ENCODE results near the gene CCDC178.

CCDC178 gene

GRCh38 chr18:33372442-33372841, 68.1 kb downstream of the CCDC178 start:
- TF ChIP-seq EZH2phosphoT487 (IDR thresholded peaks at IDR 0.05; ENCODE audit: borderline replicate concordance, low read length) (no peak), CTCF (IDR thresholded peaks at IDR 0.05; ENCODE audit: low read depth, low read length, poor library complexity, severe bottlenecking) (no peak)
- Histone ChIP-seq H3K9me2 (replicated peaks; ENCODE audit: control insufficient read depth, low read length) (no peaks in the 10 kb centered on the region), H3K27me3 (ENCODE audit: control insufficient read depth, low read length) (no peaks in the 10 kb centered on the region), H3K4me2 (ENCODE audit: low read length) (no peak overlapping the region), H3F3A (ENCODE audit: control insufficient read depth, insufficient read depth) (no peaks in the 10 kb centered on the region), H3K27ac (ENCODE audit: low read depth, low read length) (no peak overlapping the region), H4K20me1 (ENCODE audit: control insufficient read depth, insufficient read depth, low read depth, low read length) (no peaks in the 10 kb centered on the region), H3K79me2 (ENCODE audit: control insufficient read depth, low read length) (no peaks in the 10 kb centered on the region), H3K4me1 (ENCODE audit: control insufficient read depth, low read length) (no peaks in the 10 kb centered on the region), H3K9me3 (ENCODE audit: control insufficient read depth, insufficient read depth, low read length) (no peaks in the 10 kb centered on the region), H3K36me3 (ENCODE audit: control insufficient read depth, low read length) (no peaks in the 10 kb centered on the region), H3K4me3 (ENCODE audit: low read length) (no peak overlapping the region)

- Histone ChIP-seq H3K36me3 (ENCODE audit: control insufficient read depth, low read length) (no peaks in the 10 kb centered on the region), H3K4me2 (ENCODE audit: low read length) (no peak overlapping the region), H3K9me3 (ENCODE audit: control insufficient read depth, insufficient read depth, low read length) (no peaks in the 10 kb centered on the region), H3K9me2 (replicated peaks; ENCODE audit: control insufficient read depth, low read length) (no peaks in the 10 kb centered on the region), H3F3A (ENCODE audit: control insufficient read depth, insufficient read depth) (no peaks in the 10 kb centered on the region), H3K4me3 (ENCODE audit: low read length) (no peak overlapping the region), H3K79me2 (ENCODE audit: control insufficient read depth, low read length) (no peaks in the 10 kb centered on the region), H3K27ac (ENCODE audit: low read depth, low read length) (no peak overlapping the region), H3K4me1 (ENCODE audit: control insufficient read depth, low read length) (no peaks in the 10 kb centered on the region), H4K20me1 (ENCODE audit: control insufficient read depth, insufficient read depth, low read depth, low read length) (no peaks in the 10 kb centered on the region), H3K27me3 (ENCODE audit: control insufficient read depth, low read length) (no peaks in the 10 kb centered on the region)
- TF ChIP-seq CTCF (IDR thresholded peaks at IDR 0.05; ENCODE audit: low read depth, low read length, poor library complexity, severe bottlenecking) (no peak), EZH2phosphoT487 (IDR thresholded peaks at IDR 0.05; ENCODE audit: borderline replicate concordance, low read length) (no peak)
Measured at GRCh38 chr18:33369711-33370449, 70.6 kb downstream of the CCDC178 start.

- Histone ChIP-seq H3K9me3 (ENCODE audit: control insufficient read depth, insufficient read depth, low read length) (no peaks in the 10 kb centered on the region), H3K4me3 (ENCODE audit: low read length) (no peak overlapping the region), H3K9me2 (replicated peaks; ENCODE audit: control insufficient read depth, low read length) (no peaks in the 10 kb centered on the region), H3F3A (ENCODE audit: control insufficient read depth, insufficient read depth) (no peaks in the 10 kb centered on the region), H3K79me2 (ENCODE audit: control insufficient read depth, low read length) (no peaks in the 10 kb centered on the region), H3K27ac (ENCODE audit: low read depth, low read length) (no peak overlapping the region), H3K27me3 (ENCODE audit: control insufficient read depth, low read length) (no peaks in the 10 kb centered on the region), H3K4me2 (ENCODE audit: low read length) (no peak overlapping the region), H4K20me1 (ENCODE audit: control insufficient read depth, insufficient read depth, low read depth, low read length) (no peaks in the 10 kb centered on the region), H3K4me1 (ENCODE audit: control insufficient read depth, low read length) (no peaks in the 10 kb centered on the region), H3K36me3 (ENCODE audit: control insufficient read depth, low read length) (no peaks in the 10 kb centered on the region)
- no peak for TF ChIP-seq CTCF (IDR thresholded peaks at IDR 0.05; ENCODE audit: low read depth, low read length, poor library complexity, severe bottlenecking)
- no peak for TF ChIP-seq EZH2phosphoT487 (IDR thresholded peaks at IDR 0.05; ENCODE audit: borderline replicate concordance, low read length)
Measured at GRCh38 chr18:33356735-33357134, 83.8 kb downstream of the CCDC178 start.
